ENCODE measurements around the gene OR1N1. TPM values are rescaled to one million over a fixed set of nuclear protein-coding genes. Genes with fewer than 3 reads are reported as not detected.

Gene OR1N1
- not detected in 5 replicates for total RNA-seq (2022; extraction: Qiagen RNA extraction; ENCODE audit: low read depth)

DNA sequence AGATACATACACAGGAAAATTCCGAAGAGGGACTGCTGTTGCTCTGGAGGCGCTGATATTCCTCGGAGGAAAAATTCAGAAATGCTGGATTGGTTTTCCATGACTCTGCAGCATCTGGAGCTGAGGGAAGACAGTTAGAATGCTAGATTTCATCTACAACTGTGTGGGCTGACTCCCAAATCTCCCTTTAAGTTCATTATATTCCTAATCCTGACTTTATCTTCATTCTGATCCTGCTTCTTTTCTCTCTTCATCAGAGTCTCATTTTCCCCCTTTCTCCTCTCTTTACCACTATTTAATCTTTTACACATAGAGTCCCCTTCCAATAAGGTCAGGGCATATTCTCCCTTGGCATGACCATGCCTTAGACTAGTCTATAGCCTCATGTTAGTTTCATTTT lies at the start of gene OR1N1:
TSS of gene OR1N1 (minus strand) at position 101 of the 400 bp plus-strand sequence. CDS start at position 101, 0 bp downstream.

GRCh38 chr9:122552812-122553211 lies 25.7 kb upstream of the OR1N1 start, which contains the start of gene OR1N2:
TSS of gene OR1N2 (plus strand) at chr9:122553112. CDS start at chr9:122553212, 100 bp downstream.

GRCh38 chr9:122518841-122519240 lies 8.3 kb downstream of the OR1N1 start, which contains the start of gene OR1J4:
TSS of gene OR1J4 (plus strand) at chr9:122519141. CDS start at chr9:122519141, 0 bp downstream.

DNA sequence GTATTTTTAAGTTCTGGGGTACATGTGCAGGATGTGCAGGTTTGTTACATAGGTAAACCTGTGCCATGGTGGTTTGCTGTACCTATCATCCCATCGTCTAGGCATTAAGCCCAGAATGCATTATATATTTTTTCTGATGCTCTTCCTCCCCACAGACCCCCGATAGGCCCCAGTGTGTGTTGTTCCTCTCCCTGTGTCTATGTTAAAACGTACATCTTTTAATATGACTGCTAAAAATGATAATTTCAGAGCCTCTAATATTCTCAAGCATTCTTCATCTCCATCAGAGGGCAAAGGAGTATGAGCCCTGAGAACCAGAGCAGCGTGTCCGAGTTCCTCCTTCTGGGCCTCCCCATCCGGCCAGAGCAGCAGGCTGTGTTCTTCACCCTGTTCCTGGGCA lies 16.6 kb downstream of the OR1N1 start, which contains the start of gene OR1J2:
TSS of gene OR1J2 (plus strand) at position 301 of the 400 bp plus-strand sequence. CDS start at position 301, 0 bp downstream.

DNA sequence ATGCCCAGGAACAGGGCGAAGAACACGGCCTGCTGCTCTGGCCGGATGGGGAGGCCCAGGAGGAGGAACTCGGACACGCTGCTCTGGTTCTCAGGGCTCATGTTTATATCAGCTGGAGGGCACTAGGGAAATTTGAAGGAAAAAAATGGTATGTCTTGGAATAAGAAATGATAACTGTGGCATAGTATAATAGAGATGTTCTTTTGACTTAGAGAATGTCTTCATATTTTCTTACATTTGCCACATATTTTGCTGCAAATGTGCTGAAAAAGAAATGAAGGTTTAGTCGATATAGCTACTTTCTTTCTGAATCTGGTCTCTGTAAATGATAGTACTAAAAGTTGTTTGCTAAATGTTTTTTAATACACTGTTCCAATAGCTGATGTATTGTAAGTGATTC lies 49.3 kb downstream of the OR1N1 start, which contains the start of gene OR1J1:
TSS of gene OR1J1 (minus strand) at position 101 of the 400 bp plus-strand sequence. CDS start at position 101, 0 bp downstream.

Other genes starting within 250 kb of the OR1N1 start
- gene PTGS1, start 156.3 kb downstream of the OR1N1 start, total RNA-seq (2022; extraction: Qiagen RNA extraction; ENCODE audit: low read depth): 0.82 to 1.5 TPM (median 1.2 TPM) in 5 replicates
- not detected in 5 replicates for gene OR1J1, start 49.4 kb downstream of the OR1N1 start, total RNA-seq (2022; extraction: Qiagen RNA extraction; ENCODE audit: low read depth)
- 0.06 to 0.15 TPM in 2 of 5 replicates, not detected in the others for gene OR1J2, start 16.5 kb downstream of the OR1N1 start, total RNA-seq (2022; extraction: Qiagen RNA extraction; ENCODE audit: low read depth)
- gene OR1J4, start 8.2 kb downstream of the OR1N1 start, total RNA-seq (2022; extraction: Qiagen RNA extraction; ENCODE audit: low read depth): 0.13 to 0.24 TPM in 2 of 5 replicates, not detected in the others
- not detected in 5 replicates for gene OR1N2, start 25.8 kb upstream of the OR1N1 start, total RNA-seq (2022; extraction: Qiagen RNA extraction; ENCODE audit: low read depth)
- not detected in 5 replicates for gene OR1L8, start 56.1 kb upstream of the OR1N1 start, total RNA-seq (2022; extraction: Qiagen RNA extraction; ENCODE audit: low read depth)
- 0.06 TPM in 1 of 5 replicates, not detected in the others for gene OR1Q1, start 87.4 kb upstream of the OR1N1 start, total RNA-seq (2022; extraction: Qiagen RNA extraction; ENCODE audit: low read depth)
- not detected in 5 replicates for gene OR1B1, start 130.3 kb upstream of the OR1N1 start, total RNA-seq (2022; extraction: Qiagen RNA extraction; ENCODE audit: low read depth)
- not detected in 5 replicates for gene OR1L1, start 134.4 kb upstream of the OR1N1 start, total RNA-seq (2022; extraction: Qiagen RNA extraction; ENCODE audit: low read depth)
- gene OR1L3, start 147.8 kb upstream of the OR1N1 start, total RNA-seq (2022; extraction: Qiagen RNA extraction; ENCODE audit: low read depth): not detected in 5 replicates
- gene OR1L4, start 196.7 kb upstream of the OR1N1 start, total RNA-seq (2022; extraction: Qiagen RNA extraction; ENCODE audit: low read depth): not detected in 5 replicates
- gene OR1L6, start 215.0 kb upstream of the OR1N1 start, total RNA-seq (2022; extraction: Qiagen RNA extraction; ENCODE audit: low read depth): not detected in 5 replicates

Data from A549 treated with CpdA at 1 μM for 4 hours (cell line).